SW 1271 (cell line): ENCODE data around the gene CENPW.

ENCODE experiments used
- DNase-seq, 2 experiments: peaks; one replicate each; lab custom pipeline; 2025; lab: John Stamatoyannopoulos, UW

CENPW gene

DNA sequence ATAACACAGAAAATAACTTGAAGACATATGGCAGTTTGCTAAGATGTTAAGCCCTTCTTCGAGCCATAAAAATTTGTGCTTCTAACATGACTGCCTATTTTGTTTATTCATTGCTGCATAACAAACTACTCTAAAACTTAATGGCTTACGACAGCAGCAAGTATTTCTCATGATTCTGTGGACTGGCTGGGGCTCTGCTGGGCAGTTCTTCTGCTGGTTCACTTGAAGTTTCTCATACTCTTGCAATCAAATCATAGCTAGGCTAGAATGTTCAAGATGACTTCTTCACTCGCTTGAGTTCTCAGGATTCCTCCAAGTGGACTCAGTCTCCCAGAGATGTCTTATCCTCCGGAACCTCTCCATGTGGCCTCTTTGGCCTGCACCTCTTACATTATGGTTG, 33.4 kb downstream of the CENPW start:
- DNase-seq: no peak

DNA sequence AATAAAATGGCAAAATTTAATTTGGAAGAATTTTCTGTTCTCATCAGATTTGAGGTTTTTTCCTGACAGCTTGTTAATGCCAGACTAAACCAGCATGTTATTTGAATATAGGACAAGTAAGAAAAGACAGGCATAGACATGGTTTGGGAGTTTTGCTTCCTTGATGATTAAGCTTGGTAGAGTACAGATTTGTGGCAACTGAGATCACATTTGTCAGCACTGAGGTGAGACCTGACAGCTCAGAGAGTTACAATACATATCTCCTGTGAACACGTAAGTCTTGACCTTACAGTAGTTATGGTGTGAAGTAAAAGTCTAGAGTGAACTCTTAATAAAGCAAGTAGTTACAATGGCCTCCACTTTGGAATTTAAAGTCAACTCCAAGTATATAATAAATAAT, 34.5 kb downstream of the CENPW start:
- no peak for DNase-seq

DNA sequence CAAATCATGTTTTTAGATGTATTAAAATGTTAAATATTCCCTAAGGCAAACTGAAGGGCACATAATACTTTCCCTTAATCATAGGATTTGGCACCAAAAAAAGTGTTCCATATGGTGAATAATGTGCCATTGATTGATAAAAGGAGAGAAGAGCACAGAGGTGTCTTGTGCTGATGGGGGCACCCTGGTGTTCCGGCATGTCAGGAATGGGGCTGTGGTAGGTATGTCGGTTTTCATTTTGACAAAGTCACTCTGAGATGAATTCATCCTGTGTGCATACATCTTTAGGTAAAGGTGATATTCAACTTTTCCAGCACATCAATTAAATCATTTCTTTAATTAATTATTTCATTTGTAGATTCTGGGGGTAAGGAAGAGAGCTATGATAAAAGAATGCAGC, 36.8 kb downstream of the CENPW start:
- DNase-seq: no peak

DNA sequence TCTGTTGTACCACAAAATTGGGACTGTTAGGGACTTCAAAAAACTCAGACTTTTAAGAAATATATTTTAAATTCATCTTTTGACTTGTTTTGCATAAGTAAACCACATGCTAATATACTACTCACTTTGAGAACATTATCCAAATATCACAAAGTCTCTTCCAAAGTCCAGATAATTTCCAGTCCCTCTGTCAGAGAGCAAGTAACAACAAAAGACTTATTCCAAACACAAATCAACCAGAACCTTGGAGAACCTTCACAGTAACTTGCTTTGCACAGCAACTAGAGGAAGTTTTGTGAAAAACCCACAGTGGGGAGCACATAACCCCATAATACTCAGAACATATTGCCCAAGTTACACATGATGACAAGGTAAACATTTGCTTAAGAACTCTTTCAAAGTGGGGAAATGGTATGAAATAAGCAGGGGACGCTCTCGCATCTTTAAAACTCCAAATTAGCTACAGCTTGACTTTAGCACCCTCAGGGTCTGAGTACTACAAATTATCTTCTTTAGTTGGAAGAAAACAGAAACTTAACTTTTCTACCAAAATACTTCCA, 37.8 kb downstream of the CENPW start:
- DNase-seq: no peak

DNA sequence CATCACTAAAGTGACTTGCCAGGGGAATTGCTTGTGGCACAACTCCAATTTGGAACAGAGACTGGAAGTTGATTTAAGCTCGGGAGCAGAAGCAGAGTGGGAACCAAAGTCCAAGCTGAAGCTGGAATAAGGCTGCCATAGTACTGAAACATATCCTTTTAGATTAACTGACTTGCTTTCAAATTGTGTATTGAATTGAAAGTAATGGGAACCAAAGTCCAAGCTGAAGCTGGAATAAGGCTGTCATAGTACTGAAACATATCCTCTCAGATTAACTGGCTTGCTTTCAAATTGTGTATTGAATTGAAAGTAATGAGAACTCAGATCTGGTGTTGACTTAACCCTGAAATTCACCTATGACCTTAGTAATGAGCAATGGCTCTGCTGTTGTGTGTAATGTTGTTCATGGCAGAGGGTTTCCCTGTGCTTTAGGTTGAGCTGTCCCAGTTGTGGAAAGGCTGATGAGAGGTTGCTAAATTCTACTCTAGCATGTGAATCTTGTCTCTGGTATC, 40.2 kb downstream of the CENPW start:
- DNase-seq: no peak

DNA sequence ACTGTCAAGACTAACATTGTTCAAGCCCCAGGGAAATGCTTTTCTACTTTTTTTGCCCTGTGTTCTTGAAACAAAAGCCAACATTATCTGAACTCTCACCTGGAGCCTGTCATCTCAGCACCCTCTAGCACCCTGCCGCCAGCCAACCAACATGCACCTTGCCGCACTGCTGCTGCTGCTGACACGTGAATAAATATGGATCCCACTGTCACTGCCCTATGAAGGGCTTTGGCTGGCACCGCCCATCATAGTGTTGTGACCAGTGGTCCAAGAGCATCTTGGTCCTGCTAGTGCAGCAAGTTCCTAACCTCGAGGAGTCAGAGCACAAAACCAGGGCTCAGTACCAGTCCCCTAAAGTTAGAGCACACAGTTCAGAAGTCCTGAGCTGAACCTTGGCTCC, 41.6 kb downstream of the CENPW start:
- no peak for DNase-seq

DNA sequence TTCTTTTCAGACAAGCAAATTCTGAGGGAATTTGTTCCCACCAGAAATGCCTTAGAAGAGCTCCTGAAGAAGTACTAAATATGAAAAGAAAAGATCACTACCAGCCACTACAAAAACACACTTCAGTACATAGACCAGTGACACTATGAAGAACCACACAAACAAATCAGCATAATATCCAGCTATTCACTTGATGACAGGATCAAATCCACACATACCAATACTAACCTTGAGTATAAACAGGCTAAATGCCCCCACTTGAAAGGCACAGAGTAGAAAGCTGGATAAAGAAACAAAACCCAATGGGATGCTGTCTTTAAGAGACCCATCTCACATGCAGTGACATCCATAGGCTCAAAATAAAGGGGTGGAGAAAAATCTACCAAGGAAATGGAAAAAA, 43.3 kb downstream of the CENPW start:
- DNase-seq: no peak

DNA sequence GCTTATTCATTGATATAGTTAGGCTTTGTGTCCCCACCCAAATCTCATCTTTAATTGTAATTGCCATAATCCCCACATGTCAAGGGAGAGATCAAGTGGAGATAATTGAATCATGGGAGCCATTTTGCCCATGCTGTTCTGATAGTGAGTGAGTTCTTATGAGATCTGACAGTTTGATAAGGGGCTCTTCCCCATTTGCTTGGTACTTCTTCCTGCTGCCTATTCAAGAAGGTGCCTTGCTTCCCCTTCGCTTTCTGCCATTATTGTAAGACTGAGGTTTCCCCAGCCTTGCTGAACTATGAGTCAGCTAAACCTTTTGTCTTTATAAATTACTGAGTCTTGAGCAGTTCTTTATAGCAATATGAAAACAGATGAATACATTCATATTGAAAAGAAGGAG, 45.6 kb downstream of the CENPW start:
- no peak for DNase-seq

DNA sequence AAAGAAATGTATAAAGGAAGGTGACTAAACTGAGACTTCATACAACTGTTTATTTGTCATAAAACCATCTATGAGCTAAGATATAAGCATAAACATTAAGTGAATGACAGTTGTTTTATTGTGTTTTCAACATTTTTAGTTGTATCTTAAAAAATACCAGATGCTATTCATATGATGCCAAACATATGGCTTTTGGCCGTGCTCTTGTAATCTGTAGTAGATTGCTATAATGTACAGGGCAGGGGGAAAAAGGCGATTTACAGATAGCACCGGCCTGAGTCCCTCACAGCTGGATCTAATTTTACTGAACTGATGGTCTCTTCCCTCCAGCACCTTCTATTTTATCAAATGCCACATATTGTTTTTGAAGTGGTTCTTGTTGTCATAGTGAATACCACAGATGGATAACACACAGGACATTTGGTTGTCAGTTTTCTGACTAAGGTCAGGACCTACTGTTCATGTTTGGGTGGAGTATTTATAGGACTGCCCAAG, 48.2 kb downstream of the CENPW start:
- no peak for DNase-seq

DNA sequence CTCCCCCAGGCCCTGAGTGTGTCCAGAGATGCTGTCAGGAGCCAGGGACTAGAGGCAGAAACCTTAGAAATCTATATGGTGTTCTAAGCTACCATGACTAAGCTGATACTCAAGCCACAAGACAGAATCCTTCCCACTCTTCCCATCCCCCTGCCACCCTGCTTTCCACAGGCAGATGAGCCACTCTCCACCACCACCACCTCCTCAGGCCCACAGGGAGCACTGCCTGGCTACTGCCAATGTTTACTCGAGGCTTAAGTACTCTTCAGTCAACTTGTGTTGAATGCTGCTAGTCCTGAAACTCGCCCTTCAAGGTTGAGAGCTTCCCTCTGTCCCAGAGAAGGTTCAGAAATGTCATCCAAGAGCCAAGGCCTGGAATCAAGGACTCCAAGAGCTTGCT, 56.2 kb downstream of the CENPW start:
- DNase-seq: no peak
